ENCODE data around the gene IQCN.

DNA sequence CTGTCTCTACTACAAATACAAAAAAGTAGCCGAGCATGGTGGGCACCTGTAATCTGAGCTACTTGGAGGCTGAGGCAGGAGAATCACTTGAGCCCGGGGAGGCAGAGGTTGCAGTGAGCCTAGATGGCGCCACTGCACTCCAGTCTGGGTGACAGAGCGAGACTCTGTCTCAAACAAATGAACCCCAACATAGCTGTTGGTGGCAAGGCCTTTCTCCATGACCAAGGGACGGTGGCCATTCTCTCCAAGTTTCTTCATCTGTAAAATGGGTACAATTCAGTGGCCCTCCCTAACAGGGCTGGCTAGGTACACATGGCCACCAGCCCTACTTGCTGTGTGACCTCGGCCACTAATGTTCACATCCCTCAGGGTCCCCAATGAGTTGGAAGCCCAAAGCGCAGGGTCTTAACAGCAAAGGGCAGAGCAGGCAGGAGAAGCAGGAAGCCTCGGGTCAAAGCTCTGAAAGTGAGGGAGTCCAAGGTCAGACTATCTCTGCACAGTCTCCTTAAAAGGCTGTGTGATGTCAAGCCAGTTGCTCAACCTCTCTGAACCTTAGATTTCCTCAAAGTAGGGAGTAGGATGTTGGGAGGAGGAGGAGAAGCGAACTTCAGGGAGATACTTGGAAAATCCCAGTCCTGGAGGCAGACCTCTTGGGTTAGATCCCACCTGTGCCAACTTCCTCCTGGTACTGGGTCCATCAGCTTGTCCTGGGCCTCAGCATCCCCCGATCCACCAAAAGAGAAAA, 4.4 kb upstream of the IQCN start:
- TF ChIP-seq, protein P1, sequence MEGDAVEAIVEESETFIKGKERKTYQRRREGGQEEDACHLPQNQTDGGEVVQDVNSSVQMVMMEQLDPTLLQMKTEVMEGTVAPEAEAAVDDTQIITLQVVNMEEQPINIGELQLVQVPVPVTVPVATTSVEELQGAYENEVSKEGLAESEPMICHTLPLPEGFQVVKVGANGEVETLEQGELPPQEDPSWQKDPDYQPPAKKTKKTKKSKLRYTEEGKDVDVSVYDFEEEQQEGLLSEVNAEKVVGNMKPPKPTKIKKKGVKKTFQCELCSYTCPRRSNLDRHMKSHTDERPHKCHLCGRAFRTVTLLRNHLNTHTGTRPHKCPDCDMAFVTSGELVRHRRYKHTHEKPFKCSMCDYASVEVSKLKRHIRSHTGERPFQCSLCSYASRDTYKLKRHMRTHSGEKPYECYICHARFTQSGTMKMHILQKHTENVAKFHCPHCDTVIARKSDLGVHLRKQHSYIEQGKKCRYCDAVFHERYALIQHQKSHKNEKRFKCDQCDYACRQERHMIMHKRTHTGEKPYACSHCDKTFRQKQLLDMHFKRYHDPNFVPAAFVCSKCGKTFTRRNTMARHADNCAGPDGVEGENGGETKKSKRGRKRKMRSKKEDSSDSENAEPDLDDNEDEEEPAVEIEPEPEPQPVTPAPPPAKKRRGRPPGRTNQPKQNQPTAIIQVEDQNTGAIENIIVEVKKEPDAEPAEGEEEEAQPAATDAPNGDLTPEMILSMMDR (IDR thresholded peaks at IDR 0.05), result no peak
- TF ChIP-seq EP300 (IDR thresholded peaks at IDR 0.05), result no peak

All from sigmoid colon (tissue), 4 donors.